ENCODE data around the gene TET2. TPM values are rescaled to one million over a fixed set of nuclear protein-coding genes. Genes with fewer than 3 reads are reported as not detected.

TET2 gene
- polyA plus RNA-seq (2013, experiment 1 of 2), result 4.8 TPM
- 4.6 TPM for polyA plus RNA-seq (2013, experiment 2 of 2)

DNA sequence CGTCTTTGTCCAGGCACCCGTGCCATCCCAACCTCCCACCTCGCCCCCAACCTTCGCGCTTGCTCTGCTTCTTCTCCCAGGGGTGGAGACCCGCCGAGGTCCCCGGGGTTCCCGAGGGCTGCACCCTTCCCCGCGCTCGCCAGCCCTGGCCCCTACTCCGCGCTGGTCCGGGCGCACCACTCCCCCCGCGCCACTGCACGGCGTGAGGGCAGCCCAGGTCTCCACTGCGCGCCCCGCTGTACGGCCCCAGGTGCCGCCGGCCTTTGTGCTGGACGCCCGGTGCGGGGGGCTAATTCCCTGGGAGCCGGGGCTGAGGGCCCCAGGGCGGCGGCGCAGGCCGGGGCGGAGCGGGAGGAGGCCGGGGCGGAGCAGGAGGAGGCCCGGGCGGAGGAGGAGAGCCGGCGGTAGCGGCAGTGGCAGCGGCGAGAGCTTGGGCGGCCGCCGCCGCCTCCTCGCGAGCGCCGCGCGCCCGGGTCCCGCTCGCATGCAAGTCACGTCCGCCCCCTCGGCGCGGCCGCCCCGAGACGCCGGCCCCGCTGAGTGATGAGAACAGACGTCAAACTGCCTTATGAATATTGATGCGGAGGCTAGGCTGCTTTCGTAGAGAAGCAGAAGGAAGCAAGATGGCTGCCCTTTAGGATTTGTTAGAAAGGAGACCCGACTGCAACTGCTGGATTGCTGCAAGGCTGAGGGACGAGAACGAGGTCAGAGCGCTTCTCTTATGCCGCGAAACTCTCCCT, at the start of gene TET2:
TET2 (plus strand) TSS at position 601 of the 740 bp plus-strand sequence. CDS start 87,067 bp downstream, outside the sequence.
- peak within 1 kb of the TSS; percentile 86 for H4K91ac ChIP-seq (ENCODE audit: low read length)
- peak; percentile 87 for DNase-seq
- H2BK12ac ChIP-seq (ENCODE audit: low read length in 2 of 2), result peak within 1 kb of the TSS; percentile 66 to 90
- peak within 1 kb of the TSS; percentile 66 for H2BK5ac ChIP-seq (ENCODE audit: low read depth, low read length, poor library complexity, severe bottlenecking)
- H3K9ac ChIP-seq (ENCODE audit: low read length), result peak within 1 kb of the TSS; percentile 97
- H2BK15ac ChIP-seq (ENCODE audit: low read depth, poor library complexity, severe bottlenecking), result peak within 1 kb of the TSS; percentile 80
- H2AK5ac ChIP-seq (ENCODE audit: low read length, severe bottlenecking), result peak within 1 kb of the TSS; percentile 69
- peak within 1 kb of the TSS in 1 of 2 experiments; percentile 96 for H3K23ac ChIP-seq (ENCODE audit: low read length in 2 of 2)
- H3K4me1 ChIP-seq (ENCODE audit: control insufficient read depth, insufficient read depth, low read depth, low read length), result peaks cover 5% of the 10 kb centered on the region
- peak within 1 kb of the TSS; percentile 84 to 95 for H3K4me3 ChIP-seq (ENCODE audit: insufficient read depth in 1 of 2, low read depth in 1 of 2, low read length in 2 of 2)
- H3K27me3 ChIP-seq (ENCODE audit: control insufficient read depth in 1 of 2, insufficient read depth in 1 of 2, low read length in 2 of 2), result no peaks in the 10 kb centered on the region
- peaks cover 2% of the 10 kb centered on the region for H3K79me1 ChIP-seq (replicated peaks; ENCODE audit: low read length, poor library complexity, severe bottlenecking)
- no peaks in the 10 kb centered on the region for H3K9me3 ChIP-seq (ENCODE audit: control insufficient read depth, low read length)
- peak within 1 kb of the TSS; percentile 96 for H3K18ac ChIP-seq (ENCODE audit: low read depth in 1 of 2, low read length in 2 of 2)
- H4K8ac ChIP-seq (ENCODE audit: low read length), result peak within 1 kb of the TSS; percentile 96
- H3K27ac ChIP-seq (ENCODE audit: low read length, poor library complexity, severe bottlenecking), result peak within 1 kb of the TSS; percentile 82
- H2BK120ac ChIP-seq (ENCODE audit: low read depth, low read length), result peak within 1 kb of the TSS; percentile 85
- peak within 1 kb of the TSS; percentile 99 for H2AFZ ChIP-seq (ENCODE audit: low read depth, low read length)
- peak within 1 kb of the TSS; percentile 97 to 98 for H3K4ac ChIP-seq (ENCODE audit: low read depth in 1 of 2, low read length in 2 of 2)
- WGBS, result under 1% methylated on average over 40 of the region's 77 CpGs
- H3K36me3 ChIP-seq (ENCODE audit: control insufficient read depth in 1 of 2, insufficient read depth in 2 of 2, low read depth in 1 of 2, low read length in 2 of 2), result no peaks in the 10 kb centered on the region
- H3K14ac ChIP-seq (ENCODE audit: low read length in 2 of 2), result peak within 1 kb of the TSS; percentile 96 to 97
- H3K4me2 ChIP-seq (ENCODE audit: low read length, poor library complexity, severe bottlenecking), result peak within 1 kb of the TSS; percentile 99

DNA sequence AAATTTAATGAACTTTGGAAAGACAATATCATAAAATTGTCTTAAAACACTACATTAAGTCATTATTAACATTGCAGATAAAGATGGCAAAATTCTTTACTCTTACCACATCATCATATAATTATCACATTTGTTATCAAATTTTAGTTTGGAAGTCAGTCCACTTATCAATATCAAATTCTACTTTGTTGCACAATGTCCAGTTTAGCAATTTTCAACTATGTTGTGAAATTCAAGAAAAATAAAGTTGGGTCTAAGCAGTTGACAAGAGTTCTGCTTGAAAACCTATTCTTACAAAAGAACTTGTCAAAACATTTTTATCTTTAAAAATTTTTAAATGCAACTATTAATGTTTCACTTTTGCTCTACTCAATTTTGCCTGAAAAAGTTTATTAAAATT, 44.7 kb upstream of the TET2 start:
- Histone ChIP-seq H3K27me3 (ENCODE audit: control insufficient read depth in 1 of 2, insufficient read depth in 1 of 2, low read length in 2 of 2) (no peaks in the 10 kb centered on the region), H3K18ac (ENCODE audit: low read depth in 1 of 2, low read length in 2 of 2) (no peak overlapping the region), H3K4me1 (ENCODE audit: control insufficient read depth, insufficient read depth, low read depth, low read length) (no peaks in the 10 kb centered on the region), H3K79me1 (replicated peaks; ENCODE audit: low read length, poor library complexity, severe bottlenecking) (no peaks in the 10 kb centered on the region), H4K8ac (ENCODE audit: low read length) (no peak overlapping the region), H3K14ac (ENCODE audit: low read length in 2 of 2) (no peak overlapping the region), H2BK120ac (ENCODE audit: low read depth, low read length) (no peak overlapping the region), H3K23ac (ENCODE audit: low read length in 2 of 2) (no peak overlapping the region), H3K9me3 (ENCODE audit: control insufficient read depth, low read length) (peaks cover 21% of the 10 kb centered on the region), H2BK5ac (ENCODE audit: low read depth, low read length, poor library complexity, severe bottlenecking) (no peak overlapping the region), H3K4me2 (ENCODE audit: low read length, poor library complexity, severe bottlenecking) (no peak overlapping the region), H2AFZ (ENCODE audit: low read depth, low read length) (no peak overlapping the region), H2AK5ac (ENCODE audit: low read length, severe bottlenecking) (no peak overlapping the region), H3K4me3 (ENCODE audit: insufficient read depth in 1 of 2, low read depth in 1 of 2, low read length in 2 of 2) (no peak overlapping the region), H4K91ac (ENCODE audit: low read length) (no peak overlapping the region), H3K9ac (ENCODE audit: low read length) (no peak overlapping the region), H2BK12ac (ENCODE audit: low read length in 2 of 2) (no peak overlapping the region), H3K4ac (ENCODE audit: low read depth in 1 of 2, low read length in 2 of 2) (no peak overlapping the region), H3K27ac (ENCODE audit: low read length, poor library complexity, severe bottlenecking) (no peak overlapping the region), H3K36me3 (ENCODE audit: control insufficient read depth in 1 of 2, insufficient read depth in 2 of 2, low read depth in 1 of 2, low read length in 2 of 2) (no peaks in the 10 kb centered on the region), H2BK15ac (ENCODE audit: low read depth, poor library complexity, severe bottlenecking) (no peak overlapping the region)
- no peak for DNase-seq

DNA sequence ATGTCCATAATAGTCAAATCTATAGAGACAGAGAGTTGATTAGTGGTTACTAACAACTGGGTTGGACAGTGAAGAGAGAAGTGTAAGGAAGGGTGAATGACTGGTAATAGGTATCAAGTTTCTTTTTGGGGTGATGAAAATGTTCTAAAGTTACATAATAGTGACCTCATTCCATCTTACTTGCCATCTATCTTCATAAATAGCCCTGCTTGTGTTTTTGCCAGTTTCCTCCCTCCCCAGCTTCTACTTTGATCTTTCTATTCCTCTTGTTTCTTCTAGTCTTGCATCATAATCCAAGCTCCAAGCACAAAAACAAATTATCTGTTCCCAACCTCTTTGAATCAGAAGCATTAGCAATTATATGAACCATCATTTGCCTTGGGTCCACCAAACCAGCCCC, 40.2 kb upstream of the TET2 start:
- no peak for DNase-seq
- H3K4ac ChIP-seq (ENCODE audit: low read depth in 1 of 2, low read length in 2 of 2), result no peak overlapping the region
- H2BK12ac ChIP-seq (ENCODE audit: low read length in 2 of 2), result no peak overlapping the region
- peaks cover 3% of the 10 kb centered on the region for H3K9me3 ChIP-seq (ENCODE audit: control insufficient read depth, low read length)
- H2AK5ac ChIP-seq (ENCODE audit: low read length, severe bottlenecking), result no peak overlapping the region
- H2AFZ ChIP-seq (ENCODE audit: low read depth, low read length), result no peak overlapping the region
- no peaks in the 10 kb centered on the region for H3K36me3 ChIP-seq (ENCODE audit: control insufficient read depth in 1 of 2, insufficient read depth in 2 of 2, low read depth in 1 of 2, low read length in 2 of 2)
- H4K8ac ChIP-seq (ENCODE audit: low read length), result no peak overlapping the region
- no peak overlapping the region for H2BK120ac ChIP-seq (ENCODE audit: low read depth, low read length)
- H4K91ac ChIP-seq (ENCODE audit: low read length), result no peak overlapping the region
- no peaks in the 10 kb centered on the region for H3K27me3 ChIP-seq (ENCODE audit: control insufficient read depth in 1 of 2, insufficient read depth in 1 of 2, low read length in 2 of 2)
- H3K18ac ChIP-seq (ENCODE audit: low read depth in 1 of 2, low read length in 2 of 2), result no peak overlapping the region
- H2BK15ac ChIP-seq (ENCODE audit: low read depth, poor library complexity, severe bottlenecking), result no peak overlapping the region
- H2BK5ac ChIP-seq (ENCODE audit: low read depth, low read length, poor library complexity, severe bottlenecking), result no peak overlapping the region
- no peak overlapping the region for H3K27ac ChIP-seq (ENCODE audit: low read length, poor library complexity, severe bottlenecking)
- H3K4me2 ChIP-seq (ENCODE audit: low read length, poor library complexity, severe bottlenecking), result no peak overlapping the region
- H3K79me1 ChIP-seq (replicated peaks; ENCODE audit: low read length, poor library complexity, severe bottlenecking), result no peaks in the 10 kb centered on the region
- H3K4me1 ChIP-seq (ENCODE audit: control insufficient read depth, insufficient read depth, low read depth, low read length), result no peaks in the 10 kb centered on the region
- H3K23ac ChIP-seq (ENCODE audit: low read length in 2 of 2), result no peak overlapping the region
- H3K14ac ChIP-seq (ENCODE audit: low read length in 2 of 2), result no peak overlapping the region
- no peak overlapping the region for H3K9ac ChIP-seq (ENCODE audit: low read length)
- no peak overlapping the region for H3K4me3 ChIP-seq (ENCODE audit: insufficient read depth in 1 of 2, low read depth in 1 of 2, low read length in 2 of 2)

DNA sequence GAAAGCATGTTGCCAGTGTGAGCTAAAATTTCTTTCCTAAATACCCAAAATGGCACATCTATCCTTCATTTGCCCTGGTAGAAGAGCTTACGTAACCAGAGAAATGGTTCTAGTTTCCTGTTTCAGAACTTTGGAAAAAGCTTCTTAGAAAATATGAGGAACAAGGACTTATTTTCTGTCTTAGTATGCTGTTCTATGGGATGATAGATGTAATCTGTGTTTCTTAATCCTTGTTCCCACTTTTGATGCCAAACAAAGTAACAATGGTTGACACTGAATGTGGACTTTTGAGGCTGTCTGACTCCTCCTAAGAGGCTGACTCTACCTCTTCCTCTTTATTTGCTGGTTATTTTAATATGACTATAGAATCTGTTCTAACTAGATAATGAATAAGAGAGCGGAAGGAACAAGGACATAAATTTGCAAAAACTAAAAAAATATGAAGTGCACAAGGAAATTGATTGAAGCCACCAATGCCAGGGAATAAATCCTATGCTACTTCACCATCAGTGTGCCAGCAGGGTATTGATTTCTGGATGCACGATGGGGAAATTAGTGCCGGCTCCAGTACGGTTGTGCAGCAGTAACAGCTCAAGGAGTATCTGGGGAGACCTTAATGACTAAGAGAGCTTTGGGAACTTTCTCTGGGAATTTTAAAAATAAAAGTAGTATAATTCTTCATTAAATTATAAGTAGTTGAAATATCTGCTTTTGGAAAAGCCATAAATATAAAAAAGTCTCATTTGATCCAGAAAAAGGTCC, 39.4 kb upstream of the TET2 start:
- WGBS, result 63% methylated on average over 4 of the region's 5 CpGs
- Histone ChIP-seq H3K27ac (ENCODE audit: low read length, poor library complexity, severe bottlenecking) (no peak overlapping the region), H2BK15ac (ENCODE audit: low read depth, poor library complexity, severe bottlenecking) (no peak overlapping the region), H3K9ac (ENCODE audit: low read length) (no peak overlapping the region), H3K4me2 (ENCODE audit: low read length, poor library complexity, severe bottlenecking) (no peak overlapping the region), H3K9me3 (ENCODE audit: control insufficient read depth, low read length) (peaks cover 3% of the 10 kb centered on the region), H3K18ac (ENCODE audit: low read depth in 1 of 2, low read length in 2 of 2) (no peak overlapping the region), H2BK120ac (ENCODE audit: low read depth, low read length) (no peak overlapping the region), H4K8ac (ENCODE audit: low read length) (no peak overlapping the region), H2AFZ (ENCODE audit: low read depth, low read length) (no peak overlapping the region), H3K23ac (ENCODE audit: low read length in 2 of 2) (no peak overlapping the region), H4K91ac (ENCODE audit: low read length) (no peak overlapping the region), H2BK5ac (ENCODE audit: low read depth, low read length, poor library complexity, severe bottlenecking) (no peak overlapping the region), H3K27me3 (ENCODE audit: control insufficient read depth in 1 of 2, insufficient read depth in 1 of 2, low read length in 2 of 2) (no peaks in the 10 kb centered on the region), H3K36me3 (ENCODE audit: control insufficient read depth in 1 of 2, insufficient read depth in 2 of 2, low read depth in 1 of 2, low read length in 2 of 2) (no peaks in the 10 kb centered on the region), H3K4me1 (ENCODE audit: control insufficient read depth, insufficient read depth, low read depth, low read length) (no peaks in the 10 kb centered on the region), H3K14ac (ENCODE audit: low read length in 2 of 2) (no peak overlapping the region), H3K79me1 (replicated peaks; ENCODE audit: low read length, poor library complexity, severe bottlenecking) (no peaks in the 10 kb centered on the region), H3K4ac (ENCODE audit: low read depth in 1 of 2, low read length in 2 of 2) (no peak overlapping the region), H2BK12ac (ENCODE audit: low read length in 2 of 2) (no peak overlapping the region), H3K4me3 (ENCODE audit: insufficient read depth in 1 of 2, low read depth in 1 of 2, low read length in 2 of 2) (no peak overlapping the region), H2AK5ac (ENCODE audit: low read length, severe bottlenecking) (no peak overlapping the region)
- no peak for DNase-seq
